Measurements from ENCODE around the gene DCXR. TPM values are rescaled to one million over a fixed set of nuclear protein-coding genes. Genes with fewer than 3 reads are reported as not detected.

DCXR gene
- total RNA-seq, 1 donor from 2014 or later = 49.9 TPM

DNA sequence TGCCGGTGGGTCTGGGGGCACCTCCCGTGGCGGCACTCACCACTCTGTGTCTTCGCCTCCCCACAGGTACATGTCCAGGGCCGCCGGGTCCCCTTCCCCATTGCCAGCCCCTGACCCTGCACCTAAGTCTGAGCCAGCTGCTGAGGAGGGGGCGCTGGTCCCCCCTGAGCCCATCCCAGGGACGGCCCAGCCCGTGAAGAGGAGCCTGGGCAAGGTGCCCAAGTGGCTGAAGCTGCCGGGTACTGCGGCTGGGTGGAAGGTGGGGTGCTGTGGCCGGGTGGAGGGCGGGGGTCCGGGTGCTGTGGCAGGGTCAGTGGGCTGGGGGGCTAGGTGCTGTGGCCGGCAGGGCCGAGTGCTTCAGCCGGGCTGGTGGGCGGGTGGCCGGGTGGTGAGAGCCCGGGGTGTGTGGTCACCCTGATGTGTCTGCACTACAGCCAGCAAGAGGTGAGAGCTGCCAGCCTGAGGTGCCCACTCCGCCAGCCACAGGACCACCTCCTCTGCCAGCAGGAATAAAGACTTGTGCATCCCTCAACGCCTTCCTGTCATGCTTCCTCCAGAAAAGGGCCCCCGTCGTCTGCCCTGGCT is 20.5 kb downstream of the DCXR start:
- H3K36me3 Mint-ChIP-seq (ENCODE audit: low read depth, unreplicated experiment) = no peaks in the 10 kb centered on the region
- Histone ChIP-seq H3K27me3 (ENCODE audit: insufficient read depth, low read length) (no peaks in the 10 kb centered on the region), H4K20me1 (ENCODE audit: insufficient read depth, low read length) (peaks cover 26% of the 10 kb centered on the region), H3K9ac (ENCODE audit: low read length) (no peak overlapping the region), H3K4me3 (ENCODE audit: insufficient read depth, low read depth, low read length) (no peak overlapping the region), H2AFZ (ENCODE audit: low read depth, low read length) (no peak overlapping the region), H3K36me3 (ENCODE audit: insufficient read depth, low read length) (no peaks in the 10 kb centered on the region), H3K79me2 (ENCODE audit: insufficient read depth, low read length) (peaks cover 9% of the 10 kb centered on the region), H3K4me1 (ENCODE audit: insufficient read depth, low read length) (peaks cover 11% of the 10 kb centered on the region), H3K27ac (ENCODE audit: low read depth, low read length) (no peak overlapping the region), H3K4me2 (ENCODE audit: low read length) (no peak overlapping the region), H3K9me3 (ENCODE audit: insufficient read depth, low read depth, low read length) (no peaks in the 10 kb centered on the region)
- H3K4me1 Mint-ChIP-seq (ENCODE audit: low read depth, unreplicated experiment) = no peaks in the 10 kb centered on the region
- H3K4me3 Mint-ChIP-seq (ENCODE audit: unreplicated experiment) = no peak overlapping the region
- FAIRE-seq (no peak), DNase-seq (ENCODE audit: low read depth) (no peak)
- TF ChIP-seq, protein P1, sequence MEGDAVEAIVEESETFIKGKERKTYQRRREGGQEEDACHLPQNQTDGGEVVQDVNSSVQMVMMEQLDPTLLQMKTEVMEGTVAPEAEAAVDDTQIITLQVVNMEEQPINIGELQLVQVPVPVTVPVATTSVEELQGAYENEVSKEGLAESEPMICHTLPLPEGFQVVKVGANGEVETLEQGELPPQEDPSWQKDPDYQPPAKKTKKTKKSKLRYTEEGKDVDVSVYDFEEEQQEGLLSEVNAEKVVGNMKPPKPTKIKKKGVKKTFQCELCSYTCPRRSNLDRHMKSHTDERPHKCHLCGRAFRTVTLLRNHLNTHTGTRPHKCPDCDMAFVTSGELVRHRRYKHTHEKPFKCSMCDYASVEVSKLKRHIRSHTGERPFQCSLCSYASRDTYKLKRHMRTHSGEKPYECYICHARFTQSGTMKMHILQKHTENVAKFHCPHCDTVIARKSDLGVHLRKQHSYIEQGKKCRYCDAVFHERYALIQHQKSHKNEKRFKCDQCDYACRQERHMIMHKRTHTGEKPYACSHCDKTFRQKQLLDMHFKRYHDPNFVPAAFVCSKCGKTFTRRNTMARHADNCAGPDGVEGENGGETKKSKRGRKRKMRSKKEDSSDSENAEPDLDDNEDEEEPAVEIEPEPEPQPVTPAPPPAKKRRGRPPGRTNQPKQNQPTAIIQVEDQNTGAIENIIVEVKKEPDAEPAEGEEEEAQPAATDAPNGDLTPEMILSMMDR (IDR thresholded peaks at IDR 0.05; ENCODE audit: insufficient read depth, low read depth, low read length) = no peak
- no peak for TF ChIP-seq EZH2 (IDR thresholded peaks at IDR 0.05; ENCODE audit: insufficient read depth, low read length)
- H3K27ac Mint-ChIP-seq (ENCODE audit: unreplicated experiment) = no peak overlapping the region
- no peaks in the 10 kb centered on the region for H3K9me3 Mint-ChIP-seq (ENCODE audit: unreplicated experiment)
- H3K27me3 Mint-ChIP-seq (ENCODE audit: low read depth, unreplicated experiment) = no peaks in the 10 kb centered on the region

DNA sequence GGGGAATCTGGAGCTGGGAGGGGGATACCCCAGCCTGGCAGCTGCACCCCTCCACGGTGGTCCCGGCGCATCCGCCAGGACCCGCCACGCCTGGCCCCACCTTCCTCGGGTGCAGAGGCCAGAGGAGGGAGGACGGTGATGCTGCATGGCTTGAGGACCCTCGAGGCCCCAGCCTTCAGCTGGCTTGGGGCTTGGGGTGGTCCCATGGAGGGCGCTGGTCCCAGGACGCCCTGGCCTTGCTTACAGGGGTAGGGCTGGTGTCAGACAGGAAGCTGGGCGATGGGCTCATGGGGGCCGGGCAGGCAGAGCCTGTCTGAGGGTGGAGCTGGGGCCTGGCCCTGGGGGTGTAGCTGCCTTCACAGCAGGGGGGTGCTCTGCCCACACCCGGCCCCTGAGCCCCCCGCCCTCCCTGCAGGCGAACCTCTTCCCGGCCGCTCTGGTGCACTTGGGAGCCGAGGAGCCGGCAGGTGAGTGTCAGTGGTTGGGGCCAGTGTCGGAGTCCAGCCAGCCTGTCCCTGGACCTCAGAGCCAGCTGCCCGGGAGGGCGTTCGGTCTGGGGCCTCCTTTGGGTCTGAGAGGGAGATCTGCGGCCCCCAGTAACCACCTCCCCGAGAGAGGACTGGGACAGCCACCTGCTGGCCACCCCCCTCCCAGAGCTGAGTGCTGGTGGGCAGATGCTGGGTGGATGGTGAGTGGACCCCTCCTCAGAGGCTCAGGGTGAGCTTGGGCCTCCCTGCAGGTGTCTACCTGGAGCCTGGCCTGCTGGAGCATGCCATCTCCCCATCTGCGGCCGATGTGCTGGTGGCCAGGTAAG is 21.2 kb downstream of the DCXR start:
- Histone ChIP-seq H3K4me3 (ENCODE audit: insufficient read depth, low read depth, low read length) (no peak overlapping the region), H3K27ac (ENCODE audit: low read depth, low read length) (no peak overlapping the region)
- H3K36me3 Mint-ChIP-seq (ENCODE audit: low read depth, unreplicated experiment) = no peaks in the 10 kb centered on the region

More for the DNA sequence above, 21.2 kb downstream of the DCXR start:
- Histone ChIP-seq H3K9me3 (ENCODE audit: insufficient read depth, low read depth, low read length) (no peaks in the 10 kb centered on the region), H4K20me1 (ENCODE audit: insufficient read depth, low read length) (peaks cover 19% of the 10 kb centered on the region), H2AFZ (ENCODE audit: low read depth, low read length) (no peak overlapping the region), H3K4me2 (ENCODE audit: low read length) (no peak overlapping the region), H3K27me3 (ENCODE audit: insufficient read depth, low read length) (no peaks in the 10 kb centered on the region), H3K4me1 (ENCODE audit: insufficient read depth, low read length) (peaks cover 4% of the 10 kb centered on the region), H3K9ac (ENCODE audit: low read length) (no peak overlapping the region), H3K79me2 (ENCODE audit: insufficient read depth, low read length) (peaks cover 6% of the 10 kb centered on the region), H3K36me3 (ENCODE audit: insufficient read depth, low read length) (no peaks in the 10 kb centered on the region)
- TF ChIP-seq EZH2 (IDR thresholded peaks at IDR 0.05; ENCODE audit: insufficient read depth, low read length) = no peak
- TF ChIP-seq, protein P1 (IDR thresholded peaks at IDR 0.05; ENCODE audit: insufficient read depth, low read depth, low read length) = no peak
- Mint-ChIP-seq H3K27me3 (ENCODE audit: low read depth, unreplicated experiment) (no peaks in the 10 kb centered on the region), H3K4me1 (ENCODE audit: low read depth, unreplicated experiment) (no peaks in the 10 kb centered on the region), H3K27ac (ENCODE audit: unreplicated experiment) (no peak overlapping the region), H3K9me3 (ENCODE audit: unreplicated experiment) (no peaks in the 10 kb centered on the region), H3K4me3 (ENCODE audit: unreplicated experiment) (no peak overlapping the region)
- no peak for DNase-seq (ENCODE audit: low read depth)
- no peak for FAIRE-seq

All from astrocyte (in vitro differentiated cells and primary cell).